Body of pancreas (tissue), 4 donors: Measurements from ENCODE around the gene POLH.
"Not testable (repeated sequence)": the region's sequence is repeated elsewhere in the genome, so short reads cannot be mapped to it uniquely, and the experiment has no call there.

Experiments used
- POLR2A ChIP-seq, 3 donors: fragments of 450-650 bp; IDR thresholded peaks; one replicate each; pipeline ENCODE4 v1.6.1; 2016; ENCODE audit warnings: antibody characterized with exemption in 3 of 3, mild to moderate bottlenecking in 2 of 3
- TF ChIP-seq, protein P1 (sequence below), 7 experiments: fragments of 450-650 bp in 4 of 7; fragments of 200-600 bp in 3 of 7; sonication (generic) in 3 of 7; IDR thresholded peaks; one replicate each; pipeline ENCODE4 v1.5.1; 2016 to 2019; ENCODE audit warnings: antibody characterized with exemption in 7 of 7

DNA sequence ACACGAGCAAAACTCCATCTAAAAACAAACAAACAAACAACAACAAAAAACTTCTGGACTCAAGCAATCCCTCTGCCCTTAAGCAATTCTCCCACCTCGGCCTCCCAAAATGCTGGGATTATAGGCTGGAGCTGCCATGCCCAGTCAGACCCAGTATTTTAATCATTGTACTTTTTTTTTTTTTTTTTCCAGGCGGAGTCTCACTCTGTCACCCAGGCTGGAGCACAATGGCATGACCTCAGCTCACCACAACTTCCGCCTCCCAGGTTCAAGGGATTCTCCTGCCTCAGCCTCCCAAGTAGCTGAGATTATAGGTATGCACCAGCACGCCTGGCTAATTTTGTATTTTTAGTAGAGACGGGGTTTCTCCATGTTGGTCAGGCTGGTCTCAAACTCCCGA lies 57.0 kb downstream of the POLH start:
- TF ChIP-seq, protein P1, sequence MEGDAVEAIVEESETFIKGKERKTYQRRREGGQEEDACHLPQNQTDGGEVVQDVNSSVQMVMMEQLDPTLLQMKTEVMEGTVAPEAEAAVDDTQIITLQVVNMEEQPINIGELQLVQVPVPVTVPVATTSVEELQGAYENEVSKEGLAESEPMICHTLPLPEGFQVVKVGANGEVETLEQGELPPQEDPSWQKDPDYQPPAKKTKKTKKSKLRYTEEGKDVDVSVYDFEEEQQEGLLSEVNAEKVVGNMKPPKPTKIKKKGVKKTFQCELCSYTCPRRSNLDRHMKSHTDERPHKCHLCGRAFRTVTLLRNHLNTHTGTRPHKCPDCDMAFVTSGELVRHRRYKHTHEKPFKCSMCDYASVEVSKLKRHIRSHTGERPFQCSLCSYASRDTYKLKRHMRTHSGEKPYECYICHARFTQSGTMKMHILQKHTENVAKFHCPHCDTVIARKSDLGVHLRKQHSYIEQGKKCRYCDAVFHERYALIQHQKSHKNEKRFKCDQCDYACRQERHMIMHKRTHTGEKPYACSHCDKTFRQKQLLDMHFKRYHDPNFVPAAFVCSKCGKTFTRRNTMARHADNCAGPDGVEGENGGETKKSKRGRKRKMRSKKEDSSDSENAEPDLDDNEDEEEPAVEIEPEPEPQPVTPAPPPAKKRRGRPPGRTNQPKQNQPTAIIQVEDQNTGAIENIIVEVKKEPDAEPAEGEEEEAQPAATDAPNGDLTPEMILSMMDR (IDR thresholded peaks at IDR 0.05): not testable (repeated sequence)
- TF ChIP-seq POLR2A (IDR thresholded peaks at IDR 0.05): not testable (repeated sequence)
